CD8-positive, alpha-beta memory T cell (primary cell): ENCODE measurements around the gene DISC1. TPM values are rescaled to one million over a fixed set of nuclear protein-coding genes. Genes with fewer than 3 reads are reported as not detected.
"Not testable (repeated sequence)": the region's sequence is repeated elsewhere in the genome, so short reads cannot be mapped to it uniquely, and the experiment has no call there.

Experiments used
- CTCF ChIA-PET: fragments of 350-600 bp; sonication (Branson Sonifier 250); formaldehyde crosslinking; loops from one replicate; lab custom pipeline; 2021; ENCODE audit warnings: antibody characterized with exemption; lab: Charles Lee
- POLR2A ChIA-PET: fragments of 350-600 bp; sonication (Branson Sonifier 250); formaldehyde crosslinking; loops from one replicate; lab custom pipeline; 2021; ENCODE audit warnings: antibody characterized with exemption; lab: Charles Lee
- DNase-seq, 5 donors: peaks; one replicate each; pipeline versions ENCODE4 v3.0.0 to v3.0.0-alpha.2; 2020 to 2022; ENCODE audit warnings: mixed read lengths in 1 of 5
- H3K27ac ChIP-seq: one replicate; pipeline ENCODE4 v1.7.0; 2013; ENCODE audit warnings: low read depth, mild to moderate bottlenecking, low read length, moderate library complexity
- H3K27me3 ChIP-seq: 2 replicates; pipeline ENCODE4 v1.7.0; 2013; ENCODE audit warnings: low read length, mild to moderate bottlenecking; ENCODE audit not compliant: insufficient read depth, poor library complexity, severe bottlenecking
- H3K36me3 ChIP-seq: 2 replicates; pipeline ENCODE4 v1.7.0; 2013; ENCODE audit warnings: mild to moderate bottlenecking, low read length, moderate library complexity; ENCODE audit not compliant: insufficient read depth
- H3K4me1 ChIP-seq: 2 replicates; pipeline ENCODE4 v1.7.0; 2013; ENCODE audit warnings: mild to moderate bottlenecking, low read length, moderate library complexity; ENCODE audit not compliant: insufficient read depth
- H3K4me3 ChIP-seq: 2 replicates; pipeline ENCODE4 v1.7.0; 2013; ENCODE audit warnings: mild to moderate bottlenecking, low read length
- H3K9me3 ChIP-seq: 2 replicates; pipeline ENCODE4 v1.7.0; 2013; ENCODE audit warnings: mild to moderate bottlenecking, low read length
- H3K27ac Mint-ChIP-seq, 8 donors: one replicate each; pipeline ENCODE4 v1.8.0; 2020 to 2021; ENCODE audit warnings: mixed read lengths in 8 of 8, mild to moderate bottlenecking in 6 of 8, inconsistent platforms in 3 of 8, moderate library complexity in 3 of 8
- H3K27me3 Mint-ChIP-seq, 2 donors: one replicate each; pipeline ENCODE4 v1.8.0; 2020 to 2021; ENCODE audit warnings: mixed read lengths in 2 of 2, mild to moderate bottlenecking in 1 of 2, moderate library complexity in 1 of 2
- H3K36me3 Mint-ChIP-seq, 3 donors: one replicate each; pipeline ENCODE4 v1.8.0; 2020 to 2021; ENCODE audit warnings: mixed read lengths in 3 of 3, inconsistent platforms in 1 of 3, mild to moderate bottlenecking in 1 of 3
- H3K4me1 Mint-ChIP-seq, 3 donors: one replicate each; pipeline ENCODE4 v1.8.0; 2020 to 2021; ENCODE audit warnings: mixed read lengths in 3 of 3, inconsistent platforms in 1 of 3, mild to moderate bottlenecking in 1 of 3
- H3K4me3 Mint-ChIP-seq, 7 donors: one replicate each; pipeline ENCODE4 v1.8.0; 2020 to 2021; ENCODE audit warnings: mixed read lengths in 7 of 7, mild to moderate bottlenecking in 6 of 7, moderate library complexity in 4 of 7, inconsistent platforms in 2 of 7
- H3K9me3 Mint-ChIP-seq, 5 donors: one replicate each; pipeline ENCODE4 v1.8.0; 2020 to 2022; ENCODE audit warnings: mixed read lengths in 5 of 5, mild to moderate bottlenecking in 3 of 5, moderate library complexity in 2 of 5, inconsistent platforms in 1 of 5
- polyA plus RNA-seq: library from polyadenylated mRNA; unstranded; fragments of 300-500 nt; fragmentation: Illumina TruSeq; gene quantifications from one replicate; pipeline ENCODE4 v1.2.3, GENCODE V29; 2021
- total RNA-seq, 2 experiments: library from RNA; stranded (reverse); gene quantifications; one replicate each; pipeline ENCODE4 v1.2.3, GENCODE V29; 2021

Gene DISC1
- total and polyA plus RNA-seq, 3 experiments from 2014 or later = 0.60 to 2.4 (median 1.0) TPM

- Histone ChIP-seq H3K36me3 (no peaks in the 10 kb centered on the region), H3K4me3 (no peak overlapping the region), H3K27ac (no peak overlapping the region), H3K4me1 (no peaks in the 10 kb centered on the region), H3K27me3 (no peaks in the 10 kb centered on the region), H3K9me3 (no peaks in the 10 kb centered on the region)
- ChIA-PET CTCF (no interaction called here), POLR2A (no interaction called here)
- no peaks in the 10 kb centered on the region for H3K9me3 Mint-ChIP-seq
- H3K27ac Mint-ChIP-seq = no peak overlapping the region
- H3K27me3 Mint-ChIP-seq = no peaks in the 10 kb centered on the region
- no peak for DNase-seq
- peaks cover 4 to 17% (median 15%) of the 10 kb centered on the region in 3 donors for H3K36me3 Mint-ChIP-seq
- no peak overlapping the region for H3K4me3 Mint-ChIP-seq
- no peaks in the 10 kb centered on the region for H3K4me1 Mint-ChIP-seq
These were observed 149.6 kb downstream of the DISC1 start for GRCh38 chr1:231776010-231776756.

- no peak overlapping the region for H3K4me3 Mint-ChIP-seq
- no peak overlapping the region for H3K27ac ChIP-seq
- H3K9me3 ChIP-seq = no peaks in the 10 kb centered on the region
- H3K36me3 Mint-ChIP-seq = peaks cover 4 to 14% (median 13%) of the 10 kb centered on the region in 3 donors
- POLR2A ChIA-PET = no interaction called here
- H3K4me1 Mint-ChIP-seq = no peaks in the 10 kb centered on the region
- no peaks in the 10 kb centered on the region for H3K4me1 ChIP-seq
- no peak overlapping the region for H3K27ac Mint-ChIP-seq
- H3K9me3 Mint-ChIP-seq = no peaks in the 10 kb centered on the region
- no peaks in the 10 kb centered on the region for H3K36me3 ChIP-seq
- CTCF ChIA-PET = no interaction called here
- no peaks in the 10 kb centered on the region for H3K27me3 ChIP-seq
- H3K4me3 ChIP-seq = no peak overlapping the region
- no peaks in the 10 kb centered on the region for H3K27me3 Mint-ChIP-seq
- DNase-seq = no peak
These were observed 150.1 kb downstream of the DISC1 start for GRCh38 chr1:231776757-231777062.

- CTCF ChIA-PET = interaction anchor here (1.0 kb wide), 1 partner anchor 21 kb away, joined by 3 read pairs; no protein-coding TSS in a partner anchor
- no peaks in the 10 kb centered on the region for H3K27me3 ChIP-seq
- Mint-ChIP-seq H3K36me3 (peaks cover 0 to 13% (median 8%) of the 10 kb centered on the region in 3 donors), H3K4me1 (no peaks in the 10 kb centered on the region), H3K4me3 (no peak overlapping the region), H3K27ac (no peak overlapping the region), H3K27me3 (no peaks in the 10 kb centered on the region), H3K9me3 (no peaks in the 10 kb centered on the region)
- no peak for DNase-seq
- H3K4me1 ChIP-seq = no peaks in the 10 kb centered on the region
- no peak overlapping the region for H3K4me3 ChIP-seq
- POLR2A ChIA-PET = no interaction called here
- H3K36me3 ChIP-seq = no peaks in the 10 kb centered on the region
- no peak overlapping the region for H3K27ac ChIP-seq
- H3K9me3 ChIP-seq = no peaks in the 10 kb centered on the region
These were observed 151.6 kb downstream of the DISC1 start for GRCh38 chr1:231778009-231778719.

- Histone ChIP-seq H3K27ac (no peak overlapping the region), H3K4me1 (no peaks in the 10 kb centered on the region), H3K36me3 (no peaks in the 10 kb centered on the region), H3K9me3 (no peaks in the 10 kb centered on the region), H3K27me3 (no peaks in the 10 kb centered on the region), H3K4me3 (no peak overlapping the region)
- ChIA-PET CTCF (no interaction called here), POLR2A (no interaction called here)
- H3K9me3 Mint-ChIP-seq = no peaks in the 10 kb centered on the region
- H3K4me1 Mint-ChIP-seq = no peaks in the 10 kb centered on the region
- H3K27ac Mint-ChIP-seq = no peak overlapping the region
- H3K4me3 Mint-ChIP-seq = no peak overlapping the region
- no peaks in the 10 kb centered on the region for H3K27me3 Mint-ChIP-seq
- DNase-seq = no peak
- H3K36me3 Mint-ChIP-seq = peaks cover 0 to 9% (median 4%) of the 10 kb centered on the region in 3 donors
These were observed 152.5 kb downstream of the DISC1 start for GRCh38 chr1:231779081-231779480.

GRCh38 chr1:231781892-231782291, 155.3 kb downstream of the DISC1 start:
- no peak for DNase-seq
- no peaks in the 10 kb centered on the region for H3K36me3 ChIP-seq
- Mint-ChIP-seq H3K36me3 (peaks cover 0 to 2% (median 0%) of the 10 kb centered on the region in 3 donors), H3K4me1 (no peaks in the 10 kb centered on the region), H3K9me3 (no peaks in the 10 kb centered on the region), H3K27ac (no peak overlapping the region), H3K4me3 (no peak overlapping the region), H3K27me3 (no peaks in the 10 kb centered on the region)
- no peak overlapping the region for H3K27ac ChIP-seq
- no peak overlapping the region for H3K4me3 ChIP-seq
- H3K27me3 ChIP-seq = no peaks in the 10 kb centered on the region
- H3K9me3 ChIP-seq = no peaks in the 10 kb centered on the region
- no peaks in the 10 kb centered on the region for H3K4me1 ChIP-seq
- ChIA-PET CTCF (no interaction called here), POLR2A (no interaction called here)

GRCh38 chr1:231785073-231785472, 158.5 kb downstream of the DISC1 start:
- H3K27me3 Mint-ChIP-seq, H3K27ac ChIP-seq, H3K27ac Mint-ChIP-seq, H3K36me3 Mint-ChIP-seq, POLR2A ChIA-PET, DNase-seq, CTCF ChIA-PET, H3K4me3 ChIP-seq, H3K9me3 Mint-ChIP-seq, H3K27me3 ChIP-seq, H3K4me1 Mint-ChIP-seq, H3K9me3 ChIP-seq, H3K4me1 ChIP-seq, H3K36me3 ChIP-seq, H3K4me3 Mint-ChIP-seq: not testable (repeated sequence)

GRCh38 chr1:231786126-231786525, 159.5 kb downstream of the DISC1 start:
- H3K36me3 ChIP-seq = no peaks in the 10 kb centered on the region
- Mint-ChIP-seq H3K4me3 (no peak overlapping the region), H3K27ac (no peak overlapping the region), H3K27me3 (no peaks in the 10 kb centered on the region), H3K4me1 (no peaks in the 10 kb centered on the region), H3K9me3 (no peaks in the 10 kb centered on the region), H3K36me3 (peaks cover 0 to 5% (median 0%) of the 10 kb centered on the region in 3 donors)
- H3K27me3 ChIP-seq = no peaks in the 10 kb centered on the region
- ChIA-PET POLR2A (no interaction called here), CTCF (no interaction called here)
- no peak overlapping the region for H3K4me3 ChIP-seq
- H3K4me1 ChIP-seq = no peaks in the 10 kb centered on the region
- no peak for DNase-seq
- no peak overlapping the region for H3K27ac ChIP-seq
- no peaks in the 10 kb centered on the region for H3K9me3 ChIP-seq

GRCh38 chr1:231792634-231793033, 166.0 kb downstream of the DISC1 start:
- H3K27me3 ChIP-seq = no peaks in the 10 kb centered on the region
- POLR2A ChIA-PET = no interaction called here

More at GRCh38 chr1:231792634-231793033, 166.0 kb downstream of the DISC1 start:
- no peaks in the 10 kb centered on the region for H3K4me1 ChIP-seq
- Mint-ChIP-seq H3K9me3 (peaks cover 0 to 2% (median 0%) of the 10 kb centered on the region in 5 donors), H3K36me3 (peaks cover 0 to 7% (median 5%) of the 10 kb centered on the region in 3 donors), H3K27ac (no peak overlapping the region), H3K27me3 (peaks cover 0 to 3% of the 10 kb centered on the region in 2 donors), H3K4me3 (no peak overlapping the region), H3K4me1 (no peaks in the 10 kb centered on the region)
- CTCF ChIA-PET = interaction anchor here (1.0 kb wide), 1 partner anchor 37 kb away, joined by 3 read pairs; no protein-coding TSS in a partner anchor
- DNase-seq = no peak
- no peak overlapping the region for H3K4me3 ChIP-seq
- no peaks in the 10 kb centered on the region for H3K36me3 ChIP-seq
- H3K9me3 ChIP-seq = no peaks in the 10 kb centered on the region
- no peak overlapping the region for H3K27ac ChIP-seq
